Activated T-cell treated with anti-CD3 and anti-CD28 coated beads for 48 hours (primary cell): Measurements from ENCODE around the gene ZCCHC4.

Experiments
- DNase-seq: peaks from one replicate; pipeline ENCODE4 v3.0.0-alpha.2; 2020; ENCODE audit warnings: low read depth

ZCCHC4 gene

DNA sequence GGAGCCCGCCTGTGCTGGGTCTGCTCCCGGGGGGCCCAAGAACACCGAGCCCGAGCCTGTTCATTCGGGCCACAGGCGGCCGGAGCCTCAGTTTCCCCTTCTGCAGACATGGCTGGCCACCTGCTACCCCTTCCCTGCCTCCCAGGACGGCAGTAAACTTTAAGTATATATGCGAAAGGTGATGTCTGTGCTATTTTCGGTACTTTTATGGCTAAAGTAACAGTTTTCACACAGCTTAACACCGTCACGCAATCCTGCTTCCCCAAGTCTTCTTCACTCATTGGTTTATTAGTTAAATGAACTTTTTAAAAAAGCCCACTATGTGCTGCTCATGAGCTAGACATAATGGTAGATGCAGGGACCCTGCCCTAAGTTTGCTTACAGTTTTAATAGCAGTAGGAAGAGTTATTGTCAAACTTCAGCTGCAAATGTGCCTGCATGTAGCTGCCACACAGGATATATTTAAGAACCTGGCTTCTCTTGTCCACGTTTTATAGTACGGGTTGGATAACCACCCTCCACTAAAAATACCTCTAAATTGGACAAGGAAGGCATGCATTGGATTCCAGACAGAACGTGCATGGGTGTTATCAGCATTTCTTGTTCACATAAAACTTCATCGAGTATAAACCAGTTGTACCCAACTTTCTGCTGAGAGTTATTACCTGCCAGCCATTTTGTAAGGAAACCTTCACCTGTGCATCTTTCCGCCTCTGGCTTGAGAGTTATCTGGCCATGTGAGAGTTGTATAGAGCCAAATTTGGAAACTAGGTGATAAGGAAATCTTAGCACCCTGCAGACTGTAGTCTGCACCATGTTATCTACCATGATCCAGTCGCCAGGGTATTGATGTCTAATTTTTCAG lies 65.2 kb downstream of the ZCCHC4 start:
- DNase-seq, result no peak

DNA sequence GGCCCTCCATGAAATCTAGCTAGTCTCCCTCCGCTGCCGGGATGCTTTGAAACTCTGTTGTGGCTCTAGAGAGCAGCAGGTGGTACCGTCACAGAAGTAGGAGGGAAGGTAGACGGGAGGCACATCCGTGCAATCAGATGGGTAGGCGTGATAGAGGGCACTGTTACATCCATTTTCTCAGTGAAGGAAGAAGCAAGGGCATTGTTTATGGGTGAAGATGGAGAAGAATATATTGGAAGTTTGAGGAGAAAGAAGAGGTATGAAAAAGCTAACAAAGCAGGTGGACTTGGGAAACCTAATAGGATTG lies 65.8 kb downstream of the ZCCHC4 start:
- DNase-seq, result no peak

DNA sequence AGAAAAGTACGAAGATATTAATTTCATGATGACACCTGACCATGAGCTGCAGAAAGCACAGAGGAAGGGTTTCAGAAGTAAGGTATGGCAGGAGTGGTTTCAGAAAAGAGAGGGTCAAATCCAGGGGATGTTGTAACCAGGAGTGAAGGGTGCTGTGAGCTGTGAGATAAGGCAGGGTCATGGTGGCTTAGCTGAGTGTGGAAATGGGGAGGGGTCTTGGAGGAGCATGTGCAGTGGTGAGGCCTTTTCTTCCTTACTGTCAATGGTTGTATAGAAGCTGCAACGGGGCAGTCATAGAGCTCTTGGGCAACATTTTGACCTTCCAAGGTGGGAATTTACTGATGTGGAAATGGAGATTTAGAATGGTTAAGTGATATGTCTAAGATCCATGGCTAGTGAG lies 67.0 kb downstream of the ZCCHC4 start:
- DNase-seq, result no peak

DNA sequence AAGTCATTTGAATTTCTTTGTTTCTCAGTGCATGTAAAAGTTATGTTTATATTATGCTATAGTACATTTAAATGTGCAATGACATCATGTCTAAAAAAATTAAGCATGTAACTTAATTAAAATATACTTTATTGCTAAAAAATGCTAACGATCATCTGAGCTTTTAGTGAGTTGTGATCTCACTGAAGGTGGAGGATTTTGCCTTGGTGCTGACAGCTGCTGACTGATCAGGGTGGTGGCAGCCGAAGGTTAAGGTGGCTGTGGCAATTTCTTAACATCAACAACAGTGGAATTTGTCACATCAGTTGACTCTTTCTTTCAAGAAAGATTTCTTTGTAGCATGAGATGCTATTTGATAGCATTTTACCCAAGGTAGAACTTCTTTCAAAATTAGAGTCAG lies 71.1 kb downstream of the ZCCHC4 start:
- DNase-seq, result no peak

DNA sequence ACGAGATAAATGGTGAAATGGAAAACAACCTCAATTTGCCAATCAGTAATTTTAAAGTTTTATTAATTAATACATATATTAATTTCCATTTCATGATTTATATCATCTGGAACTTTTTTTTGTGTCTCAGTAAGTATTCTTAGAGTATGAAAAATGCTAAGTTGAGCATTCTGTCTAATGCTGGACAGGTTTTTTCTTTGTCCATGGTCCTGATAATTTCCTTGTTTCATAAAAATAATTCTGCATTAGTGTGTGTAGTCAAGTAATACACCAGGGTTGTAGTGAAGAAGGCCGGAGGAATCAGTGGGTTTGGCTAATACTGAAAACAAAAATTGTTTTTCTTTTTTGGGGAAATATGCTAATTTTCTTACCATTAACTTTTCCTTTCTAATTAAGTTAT lies 74.4 kb downstream of the ZCCHC4 start:
- no peak for DNase-seq

DNA sequence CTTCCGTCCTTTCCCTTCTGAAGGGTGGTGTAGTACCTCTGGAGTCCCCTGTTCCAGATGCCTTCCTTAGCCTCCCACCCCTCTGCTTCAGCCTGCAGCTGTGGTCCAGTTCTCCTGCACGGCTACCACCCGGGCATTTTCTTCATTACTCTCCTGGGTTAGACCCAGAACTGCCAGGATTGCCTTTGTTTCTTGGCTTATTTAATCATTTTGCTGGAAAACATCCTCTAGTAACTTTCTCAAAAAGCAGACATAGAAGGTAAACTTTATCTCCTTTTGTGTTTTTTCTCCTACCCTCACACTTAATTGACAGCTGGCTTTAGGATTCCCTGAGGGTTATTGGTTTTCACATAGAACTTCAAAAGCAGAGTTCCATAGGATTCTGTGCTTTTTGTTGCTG lies 84.7 kb downstream of the ZCCHC4 start:
- no peak for DNase-seq

DNA sequence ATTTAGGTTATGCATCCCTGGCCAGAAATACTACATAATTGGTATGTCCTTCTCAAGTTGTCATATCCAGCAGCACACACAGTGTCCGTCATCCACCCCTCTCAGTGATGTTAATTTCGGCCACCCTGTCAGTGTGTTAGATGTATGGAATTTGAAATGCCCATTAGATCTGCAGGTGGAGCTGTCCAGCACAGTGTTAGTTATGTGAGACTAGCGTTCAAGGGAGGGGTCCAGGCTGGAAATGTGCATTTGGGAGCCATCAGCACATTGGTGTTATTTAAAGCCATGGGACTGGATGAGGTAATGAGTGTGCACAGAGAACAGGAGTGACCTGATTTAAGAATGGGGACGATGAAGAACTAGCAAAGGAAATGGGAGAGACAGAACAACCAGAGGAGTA lies 86.9 kb downstream of the ZCCHC4 start:
- DNase-seq, result no peak

DNA sequence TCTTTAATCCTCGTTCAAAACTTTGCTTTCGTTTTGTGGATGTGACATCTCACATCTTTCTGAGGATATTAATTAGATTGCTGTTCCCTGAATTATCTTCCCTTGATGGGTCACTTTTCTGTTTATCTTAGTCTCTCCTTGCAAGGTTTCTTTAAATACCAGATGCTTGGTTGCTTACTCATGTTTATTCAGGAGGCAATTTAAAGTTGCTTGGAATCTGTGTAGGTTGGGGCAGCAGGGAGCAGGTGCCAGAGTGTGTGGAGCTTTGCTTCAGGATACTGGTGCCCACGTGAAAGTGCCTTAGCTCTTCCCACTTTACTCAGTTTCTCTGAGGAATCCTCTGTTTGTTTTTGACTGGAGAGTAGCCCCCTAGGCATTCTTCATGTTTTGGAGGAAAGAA lies 88.5 kb downstream of the ZCCHC4 start:
- no peak for DNase-seq

DNA sequence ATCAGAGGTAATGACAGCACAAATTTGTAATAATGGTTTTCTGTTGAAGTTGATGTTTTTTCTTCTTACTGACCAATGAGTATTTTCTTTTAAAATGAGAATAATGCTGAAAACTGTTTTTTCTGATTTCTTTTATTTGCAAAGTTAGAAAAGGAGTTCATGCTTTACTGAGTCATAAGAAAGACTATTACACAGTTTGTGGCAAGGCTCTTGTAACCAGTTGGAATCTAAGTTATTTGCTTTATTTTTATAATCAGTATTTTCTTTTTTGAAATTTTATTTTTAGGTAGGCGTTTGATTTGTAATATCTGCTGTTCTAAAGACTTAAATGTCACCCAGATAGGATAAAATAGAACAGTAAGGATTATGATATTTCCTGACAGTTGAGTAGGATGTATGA lies 89.9 kb downstream of the ZCCHC4 start:
- no peak for DNase-seq

DNA sequence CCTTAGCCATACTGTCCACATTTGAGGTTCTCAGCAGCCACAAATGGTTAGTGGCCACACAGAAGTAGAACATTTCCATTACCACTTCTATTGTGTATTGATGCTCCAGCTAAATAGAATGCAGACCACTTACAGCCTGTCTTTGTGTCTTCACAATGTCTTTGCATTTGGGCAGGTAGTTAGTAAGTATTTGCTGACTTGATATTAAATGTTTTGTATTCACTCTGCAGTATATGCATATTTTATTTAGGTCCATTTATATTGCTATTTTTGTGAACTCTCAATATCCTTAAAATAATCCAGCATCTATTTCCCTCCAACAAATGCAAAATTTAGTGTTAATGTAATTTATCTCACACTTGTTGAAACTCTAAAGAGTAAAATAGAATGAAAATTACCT lies 91.1 kb downstream of the ZCCHC4 start:
- no peak for DNase-seq

DNA sequence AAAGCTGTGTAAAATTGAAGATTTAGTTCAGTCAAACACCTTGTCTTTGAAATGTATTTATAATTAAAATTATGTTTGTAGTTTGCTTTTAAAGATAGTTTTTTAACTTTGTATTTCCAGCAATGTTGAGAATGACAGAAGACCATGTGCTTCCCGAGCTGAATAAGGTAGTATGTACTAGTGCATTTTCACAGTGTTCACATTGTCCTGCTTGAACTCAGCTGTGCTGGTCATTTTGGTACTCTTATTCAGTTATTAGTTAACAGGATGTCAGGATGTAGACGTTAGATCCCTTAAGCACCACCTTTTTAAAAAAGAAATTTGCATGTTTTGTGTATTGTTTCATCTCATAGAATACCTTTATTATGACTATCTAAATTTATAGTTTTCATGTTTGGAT lies 92.9 kb downstream of the ZCCHC4 start:
- no peak for DNase-seq

DNA sequence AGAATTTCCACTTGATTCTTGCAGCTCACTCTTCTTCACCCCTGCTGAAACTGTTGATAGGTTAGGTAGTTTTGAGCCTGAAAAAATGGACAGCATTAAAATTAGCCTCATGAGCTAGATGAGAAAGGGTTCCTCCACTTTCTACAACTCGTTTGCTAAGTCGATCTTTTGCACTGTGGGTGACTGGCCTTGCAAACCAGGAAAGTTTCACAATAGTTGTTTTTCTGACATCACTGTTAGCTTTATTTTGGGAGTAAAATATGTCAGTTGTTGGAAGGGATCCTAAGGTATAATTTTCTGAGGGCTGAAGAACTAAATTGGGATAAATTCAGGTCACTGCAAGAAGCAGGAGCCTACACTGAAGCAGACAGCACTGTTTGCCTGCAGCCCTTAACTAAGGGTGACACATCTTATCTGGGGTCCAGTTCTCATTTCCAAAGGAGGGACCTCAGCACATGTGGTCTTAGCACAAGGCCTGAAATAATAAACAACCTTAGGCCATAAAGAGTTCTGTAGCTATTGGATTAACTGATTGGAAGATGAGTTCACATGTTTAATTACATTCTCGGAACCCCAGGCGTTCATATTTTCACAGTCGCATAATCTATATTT lies 93.6 kb downstream of the ZCCHC4 start:
- no peak for DNase-seq

DNA sequence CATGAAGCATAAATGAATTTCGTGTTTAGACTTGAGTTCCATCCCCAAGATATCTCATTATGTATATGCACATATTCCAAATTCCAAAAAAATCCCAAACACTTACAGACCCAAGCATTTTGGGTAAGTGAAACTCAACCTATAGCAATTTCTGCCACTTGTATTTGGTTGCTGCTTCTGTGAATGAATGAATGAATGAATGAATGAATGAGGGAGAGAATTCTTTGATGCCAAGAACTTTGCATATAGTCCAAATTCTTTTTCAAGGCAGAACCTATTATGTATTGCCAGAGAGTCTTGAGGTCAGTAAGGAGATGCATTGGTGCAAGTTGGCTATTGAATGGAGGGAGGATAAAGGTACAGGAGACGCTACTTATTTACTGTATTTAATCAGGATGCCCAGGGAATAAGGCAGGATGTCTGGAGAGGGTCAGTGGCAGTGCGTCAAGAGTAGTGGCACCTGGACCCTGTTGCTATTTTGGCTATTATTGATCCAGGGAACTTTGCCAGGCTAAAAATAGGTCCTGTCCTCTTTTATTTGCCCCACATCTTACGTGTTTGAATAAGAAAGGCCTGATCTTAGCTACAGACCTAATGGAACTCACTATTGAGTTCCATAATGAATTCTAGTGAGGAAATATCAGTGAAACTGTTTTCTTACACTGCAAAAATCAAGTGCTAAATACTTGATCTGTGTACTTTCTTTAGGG lies 98.4 kb downstream of the ZCCHC4 start:
- no peak for DNase-seq

DNA sequence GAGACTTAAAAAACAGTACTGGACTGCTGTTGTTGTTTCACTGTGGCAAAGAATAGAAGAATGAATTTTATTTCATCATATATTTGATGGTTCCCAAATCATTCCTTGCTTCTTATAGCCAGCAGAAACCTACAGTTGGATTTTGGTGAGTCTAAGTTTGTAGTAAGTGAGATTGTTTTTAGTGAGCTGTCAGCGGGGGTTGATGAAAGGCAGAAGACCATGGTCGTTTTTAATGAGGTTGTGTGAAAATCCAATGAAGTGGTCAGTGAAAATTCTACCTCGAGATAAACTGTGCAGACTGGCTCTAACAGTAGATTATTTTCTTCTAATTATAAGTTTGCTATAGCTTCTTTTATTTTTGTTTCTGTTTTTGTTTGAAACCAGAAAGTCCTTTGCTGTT lies 100.7 kb downstream of the ZCCHC4 start:
- no peak for DNase-seq

DNA sequence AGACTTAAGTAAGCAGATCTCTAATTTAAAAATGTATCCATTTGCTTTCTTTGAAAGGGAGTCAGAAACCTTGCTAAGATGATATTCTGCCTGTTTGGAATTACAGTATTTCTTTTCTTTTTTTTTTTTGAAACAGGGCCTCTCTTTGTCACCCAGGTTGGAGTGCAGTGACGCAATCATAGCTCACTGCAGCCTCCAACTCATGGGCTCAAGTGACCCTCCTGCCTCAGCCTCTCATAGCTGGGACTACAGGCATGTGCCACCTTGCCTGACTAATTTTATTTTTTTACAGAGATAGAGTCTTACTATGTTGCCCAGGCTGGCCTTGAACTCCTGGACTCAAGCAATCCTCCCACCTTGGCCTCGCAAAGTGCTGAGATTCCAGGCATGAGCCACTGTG lies 104.4 kb downstream of the ZCCHC4 start:
- no peak for DNase-seq
